Stimulated activated naive CD8-positive, alpha-beta T cell treated with anti-CD3 and anti-CD28 coated beads, Interleukin-15, Interleukin-2, amounts not matched to agents 100 U/mL and 50 U/mL, for 24 hours (primary cell): ENCODE results near the gene SPIN1.

Experiments
- ATAC-seq: fragments of 150-1000 bp; cut with Tn5 transposase; one replicate; pipeline ENCODE4 v1.10.0; 2021
- DNase-seq: peaks from one replicate; pipeline ENCODE4 v3.0.0; 2021

SPIN1 gene

DNA sequence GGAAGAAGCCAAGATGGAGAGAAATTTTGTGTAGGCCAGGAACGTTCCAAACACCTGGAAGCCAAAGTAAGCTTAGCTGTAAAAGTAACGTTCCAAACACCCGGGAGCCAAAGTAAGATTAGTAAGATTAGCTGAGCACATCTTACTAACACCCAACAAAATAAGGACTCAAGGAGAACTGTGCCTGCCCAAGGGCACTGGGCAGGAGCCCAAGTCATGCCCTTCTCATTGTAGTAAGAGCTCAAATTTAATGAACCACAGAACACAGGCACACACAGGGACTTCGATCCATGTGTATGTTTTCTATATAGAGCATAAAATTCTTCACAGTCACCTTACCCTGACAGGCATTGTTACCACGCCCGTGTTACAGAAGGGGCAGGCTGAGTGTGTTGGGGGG is 110.6 kb downstream of the SPIN1 start:
- DNase-seq, result no peak
- ATAC-seq, result no peak

DNA sequence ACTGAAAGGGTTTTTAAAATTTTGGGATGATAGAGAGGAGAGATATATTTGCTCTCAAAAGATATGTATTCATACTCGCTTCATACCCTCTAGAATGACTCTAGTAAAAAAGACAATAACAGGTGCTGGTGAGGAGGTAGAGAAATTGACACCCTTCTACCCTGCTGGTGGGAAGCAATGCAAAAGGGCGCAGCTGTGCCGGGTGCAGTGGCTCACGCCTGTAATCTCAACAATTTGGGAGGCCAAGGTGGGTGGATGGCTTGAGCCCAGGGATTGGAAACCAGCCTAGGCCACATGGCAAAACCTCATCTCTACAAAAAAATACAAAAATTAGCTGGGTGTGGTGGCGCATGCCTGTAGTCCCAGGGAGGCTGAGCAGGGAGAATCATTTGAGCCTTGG is 112.8 kb downstream of the SPIN1 start:
- no peak for ATAC-seq
- no peak for DNase-seq

DNA sequence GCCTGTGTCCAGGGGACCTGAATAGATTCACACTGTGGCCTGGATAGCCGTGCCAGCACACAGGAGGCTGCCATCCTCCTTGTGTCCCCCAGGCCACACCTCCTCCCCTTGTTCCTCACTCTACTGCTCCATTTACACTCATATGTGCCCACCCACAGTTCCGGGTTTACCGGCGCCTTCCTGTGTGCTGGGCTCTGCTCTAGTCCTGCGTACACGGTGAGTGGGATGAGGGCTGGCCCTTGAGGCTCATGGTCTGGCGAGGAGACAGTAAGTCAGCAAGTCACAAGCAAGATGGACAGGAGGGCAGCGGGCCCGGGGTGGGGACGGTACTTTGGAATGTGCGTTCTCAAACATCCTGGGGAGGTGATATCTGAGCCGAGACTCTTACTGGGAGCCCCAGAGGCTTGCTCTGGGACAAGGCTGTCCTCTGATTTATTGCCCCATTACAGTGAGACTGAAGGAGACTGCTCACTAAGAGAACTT is 114.3 kb downstream of the SPIN1 start:
- ATAC-seq (no peak), DNase-seq (no peak)

DNA sequence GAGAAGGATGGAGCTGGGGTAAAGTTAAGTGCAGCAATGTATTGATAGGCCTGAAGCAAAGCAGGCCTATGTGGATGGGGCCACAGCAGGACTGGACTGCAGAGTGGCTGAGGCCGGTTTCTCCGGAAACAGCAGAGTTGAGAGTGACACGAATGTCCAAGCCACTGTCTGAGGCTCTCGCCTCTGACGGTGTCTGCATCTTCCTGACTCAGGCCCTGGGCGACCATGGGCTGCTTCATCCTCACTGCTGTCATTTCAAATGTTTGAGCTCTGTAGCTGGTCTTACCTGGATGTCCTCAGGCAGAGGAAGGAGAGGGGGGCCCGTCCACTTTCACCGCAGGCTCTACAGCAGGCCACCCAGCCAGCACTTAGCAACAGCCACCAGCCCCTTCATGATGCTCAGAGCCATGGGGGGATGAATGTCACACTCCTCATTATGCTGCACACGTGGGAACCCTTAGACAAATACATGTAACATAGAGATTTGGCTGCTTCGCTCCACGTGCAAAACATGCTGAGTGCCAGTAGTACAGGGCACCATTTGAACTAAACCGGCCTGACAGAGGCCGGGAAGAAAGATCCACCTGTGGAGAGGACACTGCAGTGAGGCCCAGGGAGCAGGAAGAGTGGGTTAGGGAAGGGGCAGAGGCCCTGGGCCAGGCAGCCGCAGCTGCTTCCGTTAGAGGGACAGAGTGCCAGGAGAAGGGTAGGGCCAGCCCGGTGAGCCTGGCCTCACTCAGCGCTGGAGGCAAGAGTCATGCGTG is 115.0 kb downstream of the SPIN1 start:
- DNase-seq (no peak), ATAC-seq (peak; percentile 14)

DNA sequence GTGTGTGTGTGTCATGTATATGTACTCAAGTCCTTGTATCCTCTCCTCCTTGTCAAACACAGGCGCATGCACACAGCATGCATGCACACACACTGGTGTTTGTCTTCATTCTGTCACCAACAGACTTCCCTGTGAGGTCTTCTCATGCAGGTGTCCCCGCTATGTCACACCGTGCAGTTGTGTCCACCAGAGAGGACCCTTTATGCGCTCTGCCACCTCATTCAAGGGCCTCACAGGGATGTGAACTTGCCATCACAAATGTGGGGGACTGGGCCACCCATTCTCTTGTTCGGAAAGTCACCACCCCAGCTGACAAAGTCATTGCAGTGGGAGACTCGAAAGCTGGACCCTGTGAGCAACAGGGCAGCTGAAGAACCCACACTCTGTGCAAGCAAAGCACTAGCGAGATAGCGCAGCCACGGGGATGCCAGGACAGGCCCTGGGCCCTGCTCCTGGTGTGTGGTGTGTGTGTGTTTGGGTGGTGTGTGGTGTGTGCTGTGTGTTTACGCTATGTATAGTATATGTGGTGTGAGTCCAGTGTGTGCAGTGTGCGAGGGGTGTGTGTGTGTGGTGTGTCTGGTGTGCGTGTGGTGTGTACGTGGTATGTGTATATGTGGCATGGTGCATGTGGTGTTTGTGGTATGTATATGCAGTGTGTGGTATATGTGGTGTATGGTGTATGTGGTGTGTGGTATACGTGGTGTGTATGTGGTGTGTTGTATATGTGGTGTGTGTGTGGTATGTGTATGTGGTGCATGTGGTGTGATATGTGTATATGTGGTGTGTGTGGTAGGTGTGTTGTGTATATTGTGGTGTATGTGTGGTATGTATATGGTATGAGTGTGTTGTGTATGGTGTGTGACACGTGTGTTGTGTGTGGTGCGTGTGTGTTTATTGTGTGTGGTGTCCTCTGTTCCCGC is 115.9 kb downstream of the SPIN1 start:
- ATAC-seq, result no peak
- no peak for DNase-seq

DNA sequence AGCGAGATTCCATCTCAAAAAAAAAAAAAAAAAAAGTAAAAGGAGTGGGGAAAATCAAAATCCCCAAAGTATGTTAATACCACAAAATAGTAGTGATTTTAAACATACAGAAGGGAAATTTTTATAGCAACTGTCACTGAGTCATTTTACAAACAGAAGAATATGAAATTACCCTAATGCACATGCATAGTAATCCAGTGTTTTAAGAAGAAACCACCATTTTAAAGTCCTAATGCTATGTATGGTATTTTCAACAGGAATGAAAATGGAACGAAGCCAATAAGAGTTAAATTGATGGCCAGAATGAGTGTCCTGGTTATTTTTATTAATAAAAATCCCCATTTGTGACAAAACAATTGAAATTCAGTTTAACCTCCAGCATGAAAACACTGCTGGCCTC is 120.1 kb downstream of the SPIN1 start:
- DNase-seq, result no peak
- ATAC-seq, result no peak

DNA sequence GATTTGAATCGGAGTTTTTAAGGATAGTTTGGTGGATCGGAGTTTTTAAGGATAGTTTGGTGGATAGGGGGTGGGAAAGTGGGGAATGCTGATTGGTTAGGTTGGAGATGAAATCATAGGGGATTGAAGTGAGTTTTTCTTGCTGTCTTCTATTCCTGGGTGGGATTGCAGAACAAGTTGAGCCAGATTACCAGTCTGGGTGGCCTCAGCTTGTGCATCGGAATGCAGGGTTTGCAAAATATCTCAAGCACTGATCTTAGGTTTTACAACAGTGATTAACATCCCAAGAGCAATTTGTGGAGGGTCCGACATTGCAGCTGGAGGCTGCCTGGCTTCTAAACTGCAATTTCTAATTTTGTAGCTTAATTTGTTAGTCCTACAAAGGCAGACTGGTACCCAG is 123.7 kb downstream of the SPIN1 start:
- no peak for ATAC-seq
- no peak for DNase-seq

DNA sequence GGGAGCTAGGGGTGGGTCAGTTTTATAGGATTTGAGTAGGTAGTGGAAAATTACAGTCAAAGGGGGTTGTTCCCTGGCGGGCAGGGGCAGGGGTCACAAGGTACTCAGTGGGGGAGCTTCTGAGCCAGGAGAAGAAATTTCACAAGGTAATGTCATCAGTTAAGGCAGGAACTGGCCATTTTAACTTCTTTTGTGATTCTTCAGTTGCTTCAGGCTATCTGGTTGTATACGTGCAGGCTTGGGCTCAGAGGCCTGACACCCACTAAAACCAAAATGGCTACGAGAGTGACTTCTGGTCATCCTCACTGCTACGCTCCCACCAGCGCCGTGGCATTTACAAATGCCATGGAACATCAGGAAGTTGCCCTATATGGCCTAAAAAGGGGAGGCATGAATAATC is 126.0 kb downstream of the SPIN1 start:
- ATAC-seq (no peak), DNase-seq (no peak)

DNA sequence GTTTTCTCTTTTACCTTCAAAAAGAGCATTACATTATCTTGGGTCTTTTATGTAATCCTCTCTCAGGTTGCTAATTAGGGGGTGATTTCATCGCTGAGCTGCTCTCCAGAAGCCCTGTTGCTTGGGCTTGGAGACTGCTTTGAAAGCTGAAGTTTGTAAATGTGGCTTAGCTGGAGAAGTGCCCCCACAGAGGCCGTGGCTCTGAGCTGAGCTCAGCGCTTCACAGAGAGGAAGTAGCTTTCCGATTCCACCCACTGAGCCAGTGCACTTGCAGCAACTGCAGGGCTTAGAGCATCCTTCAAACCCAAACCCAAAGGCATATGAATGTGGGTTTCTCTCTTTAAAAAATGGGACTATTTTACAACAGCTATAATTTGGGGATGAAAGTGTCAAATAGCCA is 133.1 kb downstream of the SPIN1 start:
- ATAC-seq (no peak), DNase-seq (no peak)

DNA sequence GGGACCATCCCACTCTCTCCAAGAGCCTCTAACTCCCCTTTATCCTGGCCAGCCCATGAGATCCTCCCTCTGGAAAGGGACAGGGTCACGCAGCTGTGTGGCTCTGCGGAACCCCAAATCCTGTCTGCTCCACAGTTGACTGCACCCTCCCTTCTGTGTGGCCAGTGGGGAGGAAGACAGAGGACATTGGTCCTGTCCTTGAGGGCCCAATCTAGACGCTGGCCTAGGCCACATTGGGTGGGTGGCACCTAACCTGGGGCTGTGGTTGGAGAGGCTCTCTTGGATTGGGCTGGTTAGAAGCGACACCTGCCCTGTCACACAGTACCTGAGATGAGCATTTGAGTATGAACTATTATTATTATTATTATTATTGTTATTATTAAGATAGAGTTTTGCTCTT is 134.1 kb downstream of the SPIN1 start:
- ATAC-seq (no peak), DNase-seq (no peak)

DNA sequence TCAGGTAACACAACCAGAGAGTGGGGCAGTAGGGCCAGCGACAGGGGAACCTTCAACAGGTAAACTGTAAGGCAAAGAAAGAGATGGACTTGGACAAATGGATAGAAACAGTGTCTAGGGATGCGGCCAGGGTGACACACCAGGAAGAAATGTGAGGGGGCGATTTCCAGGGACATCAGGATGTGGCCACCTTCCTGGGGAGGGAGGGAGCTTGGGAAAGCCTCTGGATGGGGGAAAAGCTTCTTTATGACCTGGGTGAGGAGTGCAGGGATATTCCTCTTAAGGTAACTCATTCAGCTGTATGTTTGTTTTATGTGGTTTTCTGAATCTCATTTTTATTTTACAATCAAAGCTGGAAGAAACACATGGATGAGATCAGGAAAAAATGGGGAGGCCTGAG is 134.8 kb downstream of the SPIN1 start:
- ATAC-seq (no peak), DNase-seq (no peak)

DNA sequence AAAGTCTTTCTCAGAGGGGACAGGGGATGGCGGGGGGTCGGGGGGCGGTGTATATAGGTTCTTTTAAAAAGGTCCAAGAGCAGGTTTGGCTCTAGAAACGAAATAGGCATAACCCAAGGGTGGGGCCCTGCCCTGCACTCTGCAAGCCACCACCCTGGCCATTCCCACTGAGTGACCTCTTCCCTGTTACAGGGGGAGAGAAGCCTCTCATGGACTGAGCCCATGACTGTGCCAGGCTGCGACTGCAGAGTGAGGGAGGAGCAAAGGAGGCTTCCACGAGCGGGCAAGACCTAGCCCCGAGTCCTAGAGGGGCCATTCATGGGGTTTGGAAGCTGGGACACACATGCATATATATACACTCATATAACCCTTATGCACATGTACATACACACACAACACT is 136.7 kb downstream of the SPIN1 start:
- ATAC-seq (no peak), DNase-seq (no peak)

DNA sequence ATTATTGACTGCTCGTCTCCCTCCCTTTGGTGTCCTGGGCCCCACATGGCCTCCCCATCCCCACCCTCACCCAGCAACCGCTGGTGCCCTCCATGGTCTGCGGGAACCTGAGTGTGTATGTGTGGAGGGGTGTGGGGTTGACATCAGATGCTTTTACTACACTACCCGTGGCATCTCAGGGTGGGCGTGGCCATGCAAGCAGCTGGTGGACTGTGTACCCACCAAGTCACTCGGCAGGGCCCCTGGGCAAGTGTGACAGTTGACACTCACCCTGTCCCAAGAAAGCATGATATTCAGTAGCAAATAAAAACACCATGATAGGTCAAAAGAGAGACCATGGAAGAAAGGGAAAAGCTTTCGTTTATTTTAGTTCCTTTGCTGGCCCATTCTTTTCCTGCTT is 139.4 kb downstream of the SPIN1 start:
- no peak for DNase-seq
- ATAC-seq, result no peak
